SIG-M5 treated with dmso at 0.1 percent for 504 hours (cell line): Measurements from ENCODE around the gene ANGPTL4.
"Not testable (repeated sequence)": the region's sequence is repeated elsewhere in the genome, so short reads cannot be mapped to it uniquely, and the experiment has no call there.

ENCODE experiments used
- DNase-seq: peaks from one replicate; lab custom pipeline; 2025; ENCODE audit not compliant: unreplicated experiment; lab: John Stamatoyannopoulos, UW

The ANGPTL4 gene

DNA sequence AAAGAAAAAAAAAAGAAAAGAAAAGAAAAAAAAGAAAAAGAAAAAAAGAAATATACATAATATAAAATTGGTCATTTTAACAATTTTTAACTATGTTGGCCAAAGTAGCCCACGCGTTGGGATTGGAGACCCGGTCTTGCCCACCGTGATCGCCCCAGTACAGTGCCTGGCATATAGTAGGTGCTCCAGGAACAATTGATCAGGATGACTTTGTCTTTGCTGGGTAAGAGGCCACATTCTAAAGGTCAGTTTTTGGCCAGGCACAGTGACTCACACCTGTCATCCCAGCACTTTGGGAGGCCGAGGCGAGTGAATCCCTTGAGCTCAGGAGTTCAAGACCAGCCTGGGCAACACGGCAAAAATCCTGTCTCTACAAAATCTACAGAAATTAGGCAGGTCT, 3.8 kb upstream of the ANGPTL4 start:
- DNase-seq: no peak

DNA sequence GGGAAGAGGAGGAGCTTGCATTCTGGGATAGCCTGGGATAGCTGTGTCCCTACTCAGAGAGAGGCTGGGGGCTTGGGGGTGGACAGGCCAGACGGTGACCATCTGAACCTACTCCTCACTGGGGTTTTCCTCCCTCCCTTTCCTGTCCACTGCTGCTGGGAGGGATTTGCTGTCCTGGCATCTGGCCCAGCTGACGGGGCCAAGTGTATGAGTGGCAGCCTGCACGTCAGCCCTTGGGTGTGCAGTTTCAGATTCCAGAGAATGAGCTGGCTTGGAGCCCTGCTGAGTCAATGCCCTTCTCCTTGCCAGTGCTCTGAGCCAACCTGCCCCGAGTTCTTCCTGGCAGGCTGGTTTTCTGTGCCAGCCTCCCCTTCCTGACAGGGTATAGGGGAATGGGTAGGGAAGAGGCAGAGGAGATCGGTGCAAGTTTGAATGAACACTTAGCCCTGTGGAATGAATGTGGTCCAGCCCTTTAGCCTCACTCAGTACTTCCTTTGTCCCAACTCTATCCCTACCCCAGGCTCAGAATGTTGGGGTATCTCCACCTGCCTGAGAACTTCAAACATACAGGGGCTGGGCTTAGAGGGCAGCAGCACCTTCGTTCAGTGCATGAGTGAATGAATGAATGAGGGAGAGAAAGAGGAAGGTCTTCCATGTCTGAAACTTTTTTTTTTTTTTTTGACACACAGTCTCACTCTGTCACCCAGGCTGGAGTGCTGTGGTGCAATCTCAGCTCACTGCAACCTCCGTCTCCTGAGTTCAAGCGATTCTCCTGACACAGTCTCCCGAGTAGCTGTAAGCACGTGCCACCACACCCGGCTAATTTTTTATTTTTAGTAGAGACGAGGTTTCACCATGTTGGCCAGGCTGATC, 1.8 kb upstream of the ANGPTL4 start:
- DNase-seq: peak; percentile 29

DNA sequence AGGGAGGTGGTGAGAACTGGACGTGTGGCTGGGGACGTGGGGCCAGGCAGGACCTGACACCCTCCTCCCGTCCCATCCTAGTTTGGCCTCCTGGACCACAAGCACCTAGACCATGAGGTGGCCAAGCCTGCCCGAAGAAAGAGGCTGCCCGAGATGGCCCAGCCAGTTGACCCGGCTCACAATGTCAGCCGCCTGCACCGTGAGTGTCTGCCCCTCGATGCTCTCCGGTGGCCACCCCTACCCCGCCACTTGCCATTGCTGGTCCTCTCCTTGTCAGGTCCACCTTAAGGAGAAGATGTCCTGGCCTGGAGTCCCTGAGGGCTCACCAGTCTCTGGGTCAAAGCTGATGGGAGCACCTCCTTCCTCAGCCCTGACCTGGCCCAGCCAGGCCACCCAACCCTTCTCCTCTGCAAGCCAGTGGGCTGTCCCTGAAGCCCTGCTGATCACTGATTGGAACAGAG, 2.2 kb downstream of the ANGPTL4 start:
- DNase-seq: no peak

DNA sequence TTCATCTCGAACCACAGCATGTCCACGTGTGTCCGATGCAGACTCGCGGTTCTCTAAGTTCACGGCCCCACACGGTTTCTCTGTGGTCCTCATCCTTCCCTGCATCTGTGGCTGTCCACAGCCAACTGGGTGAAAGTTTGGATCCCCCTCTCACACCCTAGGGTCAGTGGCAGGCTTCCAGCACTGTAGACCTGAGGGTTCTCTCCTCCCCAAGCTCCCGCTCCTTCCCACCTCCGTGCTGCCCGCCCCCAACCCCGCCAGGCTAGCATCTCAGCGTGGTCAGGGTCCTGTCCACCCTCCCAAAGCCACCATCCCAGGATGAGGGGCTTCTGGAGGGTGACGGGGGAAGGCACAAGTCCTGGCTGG, 3.0 kb downstream of the ANGPTL4 start:
- DNase-seq: no peak

DNA sequence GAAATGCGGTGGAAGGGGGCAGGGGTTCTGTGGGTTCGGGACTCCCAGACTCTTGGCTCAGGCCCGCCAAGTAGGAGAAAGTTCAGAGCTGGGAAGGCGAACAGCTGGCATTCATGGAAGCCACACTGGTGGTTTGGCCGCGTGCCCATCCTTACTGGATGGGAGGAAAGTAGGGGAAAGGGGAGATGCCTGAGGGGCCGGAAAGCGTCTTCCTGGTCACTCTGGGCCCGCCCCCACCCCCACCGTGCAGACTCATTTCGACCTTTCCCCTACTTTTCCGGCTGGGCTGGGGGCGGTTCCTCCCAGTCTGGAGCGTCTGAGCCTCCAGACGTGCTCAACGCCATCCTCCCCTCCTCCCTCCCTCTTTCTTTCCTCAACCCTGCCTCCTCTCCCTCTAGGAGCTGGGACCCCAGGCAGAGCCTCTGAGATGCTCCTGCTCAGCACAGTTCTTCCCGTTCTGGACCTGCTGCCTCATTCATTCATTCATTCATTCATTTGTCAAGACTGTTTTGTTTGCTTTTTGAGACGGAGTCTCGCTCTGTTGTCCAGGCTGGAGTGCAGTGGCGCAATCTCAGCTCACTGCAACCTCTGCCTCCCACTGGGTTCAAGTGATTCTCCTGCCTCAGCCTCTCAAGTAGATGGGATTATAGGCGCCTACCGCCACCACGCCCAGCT, 3.5 kb downstream of the ANGPTL4 start:
- no peak for DNase-seq

DNA sequence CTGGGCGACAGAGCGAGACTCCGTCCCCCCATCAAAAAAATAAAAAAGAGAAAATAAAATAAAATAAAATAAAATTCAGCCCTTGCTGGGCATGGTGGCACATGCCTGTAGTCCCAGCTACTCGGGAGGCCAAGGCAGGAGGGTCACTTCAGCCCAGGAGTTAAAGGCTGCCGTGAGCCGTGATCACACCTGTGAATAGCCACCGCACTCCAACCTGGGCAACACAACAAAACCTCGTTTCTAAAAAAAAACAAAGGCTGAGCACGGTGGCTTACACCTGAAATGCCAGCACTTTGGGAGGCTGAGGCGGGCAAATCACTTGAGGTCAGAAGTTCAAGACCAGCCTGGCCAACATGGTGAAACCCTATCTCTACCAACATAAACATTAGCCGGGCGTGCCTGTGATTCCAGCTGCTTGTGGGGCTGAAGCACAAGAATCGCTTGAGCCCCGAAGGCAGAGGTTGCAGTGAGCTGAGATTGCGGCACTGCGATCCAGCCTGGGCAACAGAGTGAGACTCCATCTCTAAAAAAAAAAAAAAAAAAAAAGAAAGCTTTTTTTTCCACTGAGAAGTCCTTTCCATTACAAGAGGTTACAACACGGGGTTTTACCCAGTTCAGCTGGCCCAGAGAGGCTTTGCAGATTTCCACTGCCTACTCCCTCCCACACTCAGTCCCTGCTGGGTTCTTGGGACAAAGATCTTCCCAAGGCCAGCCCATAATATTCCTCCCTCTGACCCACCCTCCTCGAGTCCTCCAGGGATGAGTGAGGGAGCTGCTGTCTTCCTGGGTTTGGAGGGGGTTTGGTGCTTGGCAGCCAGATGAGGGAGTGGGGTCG, 6.4 kb downstream of the ANGPTL4 start:
- DNase-seq: no peak

DNA sequence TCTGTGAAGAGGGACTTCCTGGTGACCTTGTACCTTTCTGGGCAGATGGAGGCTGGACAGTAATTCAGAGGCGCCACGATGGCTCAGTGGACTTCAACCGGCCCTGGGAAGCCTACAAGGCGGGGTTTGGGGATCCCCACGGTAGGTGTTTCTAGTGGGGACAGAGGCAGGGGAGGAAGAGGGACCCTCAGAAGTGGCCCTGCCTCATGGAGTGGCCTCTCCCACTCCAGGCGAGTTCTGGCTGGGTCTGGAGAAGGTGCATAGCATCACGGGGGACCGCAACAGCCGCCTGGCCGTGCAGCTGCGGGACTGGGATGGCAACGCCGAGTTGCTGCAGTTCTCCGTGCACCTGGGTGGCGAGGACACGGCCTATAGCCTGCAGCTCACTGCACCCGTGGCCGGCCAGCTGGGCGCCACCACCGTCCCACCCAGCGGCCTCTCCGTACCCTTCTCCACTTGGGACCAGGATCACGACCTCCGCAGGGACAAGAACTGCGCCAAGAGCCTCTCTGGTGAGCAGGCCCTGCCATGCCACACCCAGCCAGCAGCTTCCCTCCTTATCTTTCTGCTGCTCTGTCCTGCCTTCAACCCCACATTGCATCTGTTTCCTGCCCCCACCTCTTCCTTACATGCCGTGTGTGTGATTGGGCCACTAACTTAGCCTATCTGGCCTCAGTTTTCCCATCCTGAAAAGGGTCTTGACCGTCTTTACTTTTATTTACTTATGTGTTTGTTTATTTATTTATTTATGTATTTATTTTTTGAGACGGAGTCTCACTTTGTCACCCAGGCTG, 7.3 kb downstream of the ANGPTL4 start:
- DNase-seq: no peak

DNA sequence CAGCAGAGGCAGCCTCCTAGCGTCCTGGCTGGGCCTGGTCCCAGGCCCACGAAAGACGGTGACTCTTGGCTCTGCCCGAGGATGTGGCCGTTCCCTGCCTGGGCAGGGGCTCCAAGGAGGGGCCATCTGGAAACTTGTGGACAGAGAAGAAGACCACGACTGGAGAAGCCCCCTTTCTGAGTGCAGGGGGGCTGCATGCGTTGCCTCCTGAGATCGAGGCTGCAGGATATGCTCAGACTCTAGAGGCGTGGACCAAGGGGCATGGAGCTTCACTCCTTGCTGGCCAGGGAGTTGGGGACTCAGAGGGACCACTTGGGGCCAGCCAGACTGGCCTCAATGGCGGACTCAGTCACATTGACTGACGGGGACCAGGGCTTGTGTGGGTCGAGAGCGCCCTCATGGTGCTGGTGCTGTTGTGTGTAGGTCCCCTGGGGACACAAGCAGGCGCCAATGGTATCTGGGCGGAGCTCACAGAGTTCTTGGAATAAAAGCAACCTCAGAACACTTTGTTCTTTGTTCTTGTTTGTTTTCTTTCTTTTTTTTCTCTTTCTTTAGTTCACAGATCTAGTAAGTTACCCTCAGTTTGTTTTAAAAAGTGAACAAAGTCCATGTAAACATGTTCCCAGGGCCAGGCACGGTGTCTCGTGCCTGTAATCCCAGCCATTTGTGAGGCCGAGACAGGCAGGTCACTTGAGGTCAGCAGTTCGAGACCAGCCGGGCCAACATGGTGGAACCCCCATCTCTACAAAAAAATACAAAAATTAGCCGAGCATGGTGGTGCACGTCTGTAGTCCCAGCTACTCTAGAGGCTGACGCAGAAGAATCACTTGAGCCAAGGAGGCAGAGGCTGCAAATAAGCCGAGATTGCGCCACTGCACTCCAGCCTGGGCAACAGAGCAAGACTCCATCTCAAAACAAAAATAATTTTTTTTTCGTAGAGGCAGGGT, 10.2 kb downstream of the ANGPTL4 start:
- no peak for DNase-seq

DNA sequence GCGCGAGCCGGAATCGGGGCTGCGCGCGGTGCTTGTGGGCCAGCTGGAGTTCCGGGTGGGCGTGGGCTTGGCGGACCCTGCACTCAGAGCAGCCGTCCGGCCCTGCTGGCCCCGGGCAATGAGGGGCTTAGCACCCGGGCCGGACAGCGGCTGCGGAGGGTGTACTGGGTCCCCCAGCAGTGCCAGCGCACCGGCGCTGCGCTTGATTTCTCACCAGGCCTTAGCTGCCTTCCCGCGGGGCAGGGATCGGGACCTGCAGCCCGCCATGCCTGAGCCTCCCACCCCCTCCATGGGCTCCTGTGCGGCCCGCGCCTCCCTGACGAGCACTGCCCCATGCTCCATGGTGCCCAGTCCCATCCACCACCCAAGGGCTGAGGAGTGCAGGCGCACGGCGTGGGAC, 11.8 kb downstream of the ANGPTL4 start:
- DNase-seq: not testable (repeated sequence)

DNA sequence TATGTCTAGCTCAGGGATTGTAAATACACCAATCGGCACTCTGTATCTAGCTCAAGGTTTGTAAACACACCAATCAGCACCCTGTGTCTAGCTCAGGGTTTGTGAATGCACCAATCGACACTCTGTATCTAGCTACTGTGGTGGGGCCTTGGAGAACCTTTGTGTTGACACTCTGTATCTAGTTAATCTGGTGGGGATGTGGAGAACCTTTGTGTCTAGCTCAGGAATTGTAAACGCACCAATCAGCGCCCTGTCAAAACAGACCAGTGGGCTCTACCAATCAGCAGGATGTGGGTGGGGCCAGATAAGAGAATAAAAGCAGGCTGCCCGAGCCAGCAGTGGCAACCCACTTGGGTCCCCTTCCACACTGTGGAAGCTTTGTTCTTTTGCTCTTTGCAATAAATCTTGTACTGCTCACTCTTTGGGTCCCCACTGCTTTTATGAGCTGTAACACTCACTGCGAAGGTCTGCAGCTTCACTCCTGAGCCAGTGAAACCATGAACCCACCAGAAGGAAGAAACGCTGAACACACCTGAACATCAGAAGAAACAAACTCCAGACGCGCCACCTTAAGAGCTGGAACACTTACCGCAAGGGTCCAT, 12.5 kb downstream of the ANGPTL4 start:
- not testable (repeated sequence) for DNase-seq

DNA sequence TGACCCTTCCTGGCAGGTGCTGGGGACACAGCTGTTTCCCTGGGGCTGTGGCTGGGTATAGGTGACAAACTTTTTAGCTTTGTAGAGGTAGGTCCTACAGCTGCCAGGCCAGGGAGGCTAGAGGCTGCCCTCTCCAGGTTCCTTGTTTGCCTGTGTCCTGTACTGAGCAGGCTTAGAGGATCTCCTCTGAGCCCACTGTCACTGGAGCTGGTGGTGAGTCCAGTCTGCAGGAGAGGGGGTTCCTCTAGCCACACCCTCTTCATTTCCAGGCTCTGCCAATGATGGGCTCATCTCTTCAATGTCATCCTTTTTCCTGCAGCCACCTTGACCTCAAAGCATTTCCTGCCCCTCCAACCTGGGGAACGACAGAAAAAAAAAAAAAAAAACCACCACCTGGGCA, 13.6 kb downstream of the ANGPTL4 start:
- no peak for DNase-seq

DNA sequence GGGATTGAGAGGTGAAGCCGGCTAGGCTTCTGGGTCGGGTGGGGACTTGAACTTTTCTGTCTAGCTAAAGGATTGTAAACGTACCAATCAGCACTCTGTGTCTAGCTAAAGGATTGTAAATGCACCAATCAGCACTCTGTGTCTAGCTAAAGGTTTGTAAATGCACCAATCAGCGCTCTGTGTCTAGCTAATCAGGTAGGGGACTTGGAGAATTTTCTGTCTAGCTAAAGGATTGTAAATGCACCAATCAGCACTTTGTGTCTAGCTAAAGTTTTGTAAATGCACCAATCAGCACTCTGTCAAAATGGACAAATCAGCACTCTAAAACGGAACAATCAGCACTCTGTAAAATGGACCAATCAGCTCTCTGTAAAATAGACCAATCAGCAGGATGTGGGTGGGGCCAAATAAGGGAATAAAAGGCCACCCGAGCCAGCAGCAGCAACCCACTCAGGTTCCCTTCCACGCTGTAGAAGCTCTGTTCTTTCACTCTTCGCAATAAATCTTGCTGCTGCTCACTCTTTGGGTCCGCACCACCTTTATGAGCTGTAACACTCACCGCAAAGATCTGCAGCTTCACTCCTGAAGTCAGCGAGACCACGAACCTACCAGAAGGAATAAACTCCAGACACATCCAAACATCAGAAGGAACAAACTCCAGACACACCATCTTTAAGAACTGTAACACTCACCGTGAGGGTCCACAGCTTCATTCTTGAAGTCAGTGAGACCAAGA, 15.4 kb downstream of the ANGPTL4 start:
- not testable (repeated sequence) for DNase-seq

DNA sequence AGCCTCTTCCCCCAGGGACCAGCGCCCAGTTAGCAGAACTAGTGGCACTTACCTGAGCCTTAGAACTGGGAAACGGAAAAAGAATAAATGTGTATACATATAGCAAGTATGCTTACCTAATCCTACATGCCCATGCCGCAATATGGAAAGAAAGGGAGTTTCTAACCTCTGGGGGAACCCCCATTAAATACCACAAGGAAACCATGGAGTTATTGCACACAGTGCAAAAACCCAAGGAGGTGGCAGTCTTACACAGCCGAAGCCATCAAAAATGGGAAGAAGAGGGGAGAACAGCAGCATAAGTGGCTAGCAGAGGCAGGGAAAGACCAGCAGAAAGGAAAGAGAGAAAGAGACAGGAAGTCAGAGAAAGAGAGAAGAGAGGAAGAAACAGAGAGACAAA, 20.6 kb downstream of the ANGPTL4 start:
- not testable (repeated sequence) for DNase-seq

DNA sequence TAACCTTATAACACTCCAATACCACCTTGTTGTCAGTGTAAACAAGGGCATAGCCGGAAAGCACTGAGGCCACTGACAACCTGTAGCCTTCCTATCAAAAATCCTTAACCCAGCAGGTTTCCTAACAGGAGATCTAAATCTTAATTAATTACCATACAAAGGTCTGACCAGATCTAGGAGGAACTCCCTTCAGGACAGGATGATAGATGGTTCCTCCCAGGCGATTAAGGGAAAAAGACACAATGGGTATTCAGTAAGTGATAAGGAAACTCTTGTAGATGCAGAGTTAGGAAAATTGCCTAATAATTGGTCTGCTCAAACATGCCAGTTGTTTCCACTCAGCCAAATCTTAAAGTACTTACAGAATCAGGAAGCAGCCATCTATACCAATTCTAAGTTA, 21.1 kb downstream of the ANGPTL4 start:
- not testable (repeated sequence) for DNase-seq

DNA sequence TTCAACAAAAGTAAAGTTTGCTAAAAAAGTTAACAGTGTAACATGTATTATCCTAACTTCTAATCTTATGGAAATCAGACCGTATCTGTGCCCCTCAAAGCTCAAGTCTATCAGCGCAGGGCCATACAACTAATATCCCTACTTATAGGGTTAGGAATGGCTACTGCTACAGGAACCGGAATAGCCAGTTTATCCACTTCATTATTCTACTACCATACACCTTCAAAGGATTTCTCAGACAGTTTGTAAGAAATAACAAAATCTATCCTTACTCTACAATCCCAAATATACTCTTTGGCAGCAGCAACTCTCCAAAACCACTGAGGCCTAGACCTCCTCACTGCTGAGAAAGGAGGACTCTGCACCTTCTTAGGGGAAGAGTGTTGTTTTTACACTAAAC, 21.6 kb downstream of the ANGPTL4 start:
- not testable (repeated sequence) for DNase-seq

DNA sequence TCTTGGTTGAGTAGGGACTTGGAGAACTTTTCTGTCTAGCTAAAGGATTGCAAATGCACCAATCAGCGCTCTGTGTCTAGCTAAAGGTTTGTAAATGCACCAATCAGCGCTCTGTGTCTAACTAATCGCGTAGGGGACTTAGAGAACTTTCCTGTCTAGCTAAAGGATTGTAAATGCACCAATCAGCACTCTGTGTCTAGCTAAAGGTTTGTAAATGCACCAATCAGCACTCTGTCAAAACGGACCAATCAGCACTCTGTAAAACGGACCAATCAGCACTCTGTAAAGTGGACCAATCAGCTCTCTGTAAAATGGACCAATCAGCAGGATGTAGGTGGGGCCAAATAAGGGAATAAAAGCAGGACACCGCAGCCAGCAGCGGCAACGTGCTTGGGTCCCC, 22.5 kb downstream of the ANGPTL4 start:
- not testable (repeated sequence) for DNase-seq

DNA sequence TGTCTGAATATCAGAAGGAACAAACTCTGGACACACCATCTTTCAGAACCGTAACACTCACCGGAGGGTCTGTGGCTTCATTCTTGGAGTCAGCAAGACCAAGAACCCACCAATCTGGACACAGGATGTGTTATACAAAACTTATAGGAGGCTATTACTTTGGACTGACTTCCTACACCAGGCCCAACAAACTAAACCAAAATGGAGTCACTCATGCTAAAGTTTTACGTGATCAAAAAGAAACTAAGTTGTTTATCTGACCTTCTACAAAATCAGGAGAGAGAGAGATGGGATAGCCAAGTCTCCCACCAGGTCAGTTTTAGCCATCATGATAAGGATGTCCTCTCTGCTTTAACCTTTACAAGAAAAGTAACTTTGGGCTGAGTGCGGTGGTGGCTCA, 23.0 kb downstream of the ANGPTL4 start:
- no peak for DNase-seq
